BE2C (cell line): ENCODE data around the gene MPPE1.
"Not testable (repeated sequence)": the region's sequence is repeated elsewhere in the genome, so short reads cannot be mapped to it uniquely, and the experiment has no call there.

ENCODE experiments used
- DNase-seq: peaks from one replicate; pipeline ENCODE4 v3.0.0-alpha.2; 2020
- H3K27me3 ChIP-seq: fragments of 250-450 bp; sonication (Bioruptor Pico); 2 replicates; pipeline ENCODE4 v1.5.1; 2020; ENCODE audit warnings: mild to moderate bottlenecking
- H3K36me3 ChIP-seq: fragments of 250-450 bp; sonication (Bioruptor Pico); 2 replicates; pipeline ENCODE4 v1.5.1; 2020; ENCODE audit warnings: mild to moderate bottlenecking
- H3K4me1 ChIP-seq: fragments of 250-450 bp; sonication (Bioruptor Pico); 2 replicates; pipeline ENCODE4 v1.5.1; 2020
- H3K4me3 ChIP-seq: 2 replicates; pipeline ENCODE4 v1.5.1; 2011; ENCODE audit warnings: low read depth, low read length
- H3K9me3 ChIP-seq: fragments of 250-450 bp; sonication (Bioruptor Pico); 2 replicates; pipeline ENCODE4 v1.5.1; 2020
- CTCF ChIP-seq: IDR thresholded peaks from 2 replicates; pipeline ENCODE4 v1.5.1; 2012; ENCODE audit warnings: mild to moderate bottlenecking, low read depth, low read length

MPPE1 gene

GRCh38 chr18:11899063-11899462 is 9.1 kb downstream of the MPPE1 start:
- H3K4me3 ChIP-seq = no peak overlapping the region
- H3K27me3 ChIP-seq = no peaks in the 10 kb centered on the region
- H3K36me3 ChIP-seq = no peaks in the 10 kb centered on the region
- no peak for TF ChIP-seq CTCF
- DNase-seq = no peak
- H3K4me1 ChIP-seq = no peaks in the 10 kb centered on the region
- no peaks in the 10 kb centered on the region for H3K9me3 ChIP-seq

GRCh38 chr18:11897781-11898180 is 10.3 kb downstream of the MPPE1 start:
- DNase-seq = no peak
- Histone ChIP-seq H3K36me3 (no peaks in the 10 kb centered on the region), H3K4me1 (no peaks in the 10 kb centered on the region), H3K27me3 (no peaks in the 10 kb centered on the region), H3K4me3 (no peak overlapping the region), H3K9me3 (no peaks in the 10 kb centered on the region)
- no peak for TF ChIP-seq CTCF

GRCh38 chr18:11892438-11892837 is 15.7 kb downstream of the MPPE1 start:
- not testable (repeated sequence) for DNase-seq, H3K4me1 ChIP-seq, H3K9me3 ChIP-seq, H3K4me3 ChIP-seq, H3K27me3 ChIP-seq, H3K36me3 ChIP-seq

GRCh38 chr18:11891737-11892136 is 16.4 kb downstream of the MPPE1 start:
- H3K36me3 ChIP-seq = no peaks in the 10 kb centered on the region
- H3K9me3 ChIP-seq = no peaks in the 10 kb centered on the region
- H3K27me3 ChIP-seq = no peaks in the 10 kb centered on the region
- no peak overlapping the region for H3K4me3 ChIP-seq
- H3K4me1 ChIP-seq = no peaks in the 10 kb centered on the region
- no peak for DNase-seq
- TF ChIP-seq CTCF = no peak

- H3K9me3 ChIP-seq = no peaks in the 10 kb centered on the region
- H3K4me1 ChIP-seq = no peaks in the 10 kb centered on the region
- H3K27me3 ChIP-seq = no peaks in the 10 kb centered on the region
- no peaks in the 10 kb centered on the region for H3K36me3 ChIP-seq
- no peak for TF ChIP-seq CTCF
- DNase-seq = no peak
- no peak overlapping the region for H3K4me3 ChIP-seq
Observed at GRCh38 chr18:11889284-11889683, 18.8 kb downstream of the MPPE1 start.

GRCh38 chr18:11888726-11889125 is 19.4 kb downstream of the MPPE1 start:
- H3K36me3 ChIP-seq = no peaks in the 10 kb centered on the region
- TF ChIP-seq CTCF = no peak

More at GRCh38 chr18:11888726-11889125, 19.4 kb downstream of the MPPE1 start:
- DNase-seq = no peak
- H3K4me1 ChIP-seq = no peaks in the 10 kb centered on the region
- no peaks in the 10 kb centered on the region for H3K27me3 ChIP-seq
- no peaks in the 10 kb centered on the region for H3K9me3 ChIP-seq
- H3K4me3 ChIP-seq = no peak overlapping the region
